Bronchial epithelial cell (primary cell): ENCODE measurements around the gene CALHM2. TPM values are rescaled to one million over a fixed set of nuclear protein-coding genes. Genes with fewer than 3 reads are reported as not detected.

Source experiments
- DNase-seq: peaks from one replicate; pipeline ENCODE4 v3.0.0-alpha.2; 2010; ENCODE audit warnings: low read depth
- FAIRE-seq: peaks from 2 replicates; lab custom pipeline; 2011; peaks lifted over from hg19 to GRCh38; lab: Jason Lieb, UNC
- H3K27me3 ChIP-seq: 2 replicates; pipeline ENCODE4 v1.5.1; 2011; ENCODE audit warnings: low read length; ENCODE audit not compliant: control insufficient read depth, insufficient read depth
- H3K36me3 ChIP-seq: 2 replicates; pipeline ENCODE4 v1.5.1; 2011; ENCODE audit warnings: low read length; ENCODE audit not compliant: control insufficient read depth, insufficient read depth
- H3K4me3 ChIP-seq: 2 replicates; pipeline ENCODE4 v1.5.1; 2011; ENCODE audit warnings: mild to moderate bottlenecking, low read depth, low read length, control low read depth
- total RNA-seq: library from RNA; depleted of rRNA; stranded (reverse); fragments of >200 nt; gene quantifications from 2 replicates; pipeline ENCODE4 v1.2.1, GENCODE V29; 2014
- TF ChIP-seq, protein P1 (sequence below): IDR thresholded peaks from 2 replicates; pipeline ENCODE4 v1.5.1; 2011; ENCODE audit warnings: mild to moderate bottlenecking, moderate library complexity, low read length, control low read depth, inconsistent platforms; ENCODE audit not compliant: insufficient read depth, severe bottlenecking

The CALHM2 gene
- total RNA-seq, 1 donor from 2014 or later: 0.53 TPM

- DNase-seq (no peak), FAIRE-seq (no peak)
- TF ChIP-seq, protein P1, sequence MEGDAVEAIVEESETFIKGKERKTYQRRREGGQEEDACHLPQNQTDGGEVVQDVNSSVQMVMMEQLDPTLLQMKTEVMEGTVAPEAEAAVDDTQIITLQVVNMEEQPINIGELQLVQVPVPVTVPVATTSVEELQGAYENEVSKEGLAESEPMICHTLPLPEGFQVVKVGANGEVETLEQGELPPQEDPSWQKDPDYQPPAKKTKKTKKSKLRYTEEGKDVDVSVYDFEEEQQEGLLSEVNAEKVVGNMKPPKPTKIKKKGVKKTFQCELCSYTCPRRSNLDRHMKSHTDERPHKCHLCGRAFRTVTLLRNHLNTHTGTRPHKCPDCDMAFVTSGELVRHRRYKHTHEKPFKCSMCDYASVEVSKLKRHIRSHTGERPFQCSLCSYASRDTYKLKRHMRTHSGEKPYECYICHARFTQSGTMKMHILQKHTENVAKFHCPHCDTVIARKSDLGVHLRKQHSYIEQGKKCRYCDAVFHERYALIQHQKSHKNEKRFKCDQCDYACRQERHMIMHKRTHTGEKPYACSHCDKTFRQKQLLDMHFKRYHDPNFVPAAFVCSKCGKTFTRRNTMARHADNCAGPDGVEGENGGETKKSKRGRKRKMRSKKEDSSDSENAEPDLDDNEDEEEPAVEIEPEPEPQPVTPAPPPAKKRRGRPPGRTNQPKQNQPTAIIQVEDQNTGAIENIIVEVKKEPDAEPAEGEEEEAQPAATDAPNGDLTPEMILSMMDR: no peak
- Histone ChIP-seq H3K36me3 (peaks cover 16% of the 10 kb centered on the region), H3K4me3 (peak overlapping the region; percentile 77), H3K27me3 (no peaks in the 10 kb centered on the region)
These were observed 55.4 kb downstream of the CALHM2 start for GRCh38 chr10:103396789-103397087.

Other genes with a start within 250 kb of the CALHM2 start
- under 0.01 and 0.13 TPM in 2 replicates for gene RPEL1, start 206.5 kb downstream of the CALHM2 start, total RNA-seq
- 0.26 TPM in 2 replicates for gene INA, start 175.2 kb downstream of the CALHM2 start, total RNA-seq
- 11.1 and 12.9 TPM in 2 replicates for gene PCGF6, start 101.2 kb downstream of the CALHM2 start, total RNA-seq
- gene TAF5, start 84.4 kb downstream of the CALHM2 start, total RNA-seq: 3.3 and 3.7 TPM in 2 replicates
- gene ATP5MK, start 55.9 kb downstream of the CALHM2 start, total RNA-seq: 131 and 153 TPM in 2 replicates
- gene PDCD11, start 55.7 kb downstream of the CALHM2 start, total RNA-seq: 38.7 and 44.5 TPM in 2 replicates
- not detected in 2 replicates for gene CALHM1, start 6.5 kb upstream of the CALHM2 start, total RNA-seq
- not detected in 2 replicates for gene CALHM3, start 26.9 kb upstream of the CALHM2 start, total RNA-seq
- gene NEURL1, start 41.3 kb upstream of the CALHM2 start, total RNA-seq: 1.1 and 5.1 TPM in 2 replicates